ENCODE data around the gene DLG4. TPM values are rescaled to one million over a fixed set of nuclear protein-coding genes. Genes with fewer than 3 reads are reported as not detected.

Gene DLG4
- total and polyA plus RNA-seq, 2 experiments from 2014 or later = 2.9 to 10.7 TPM

- DNase-seq (ENCODE audit: low spot score) = peak; percentile 35
- peak overlapping the region; percentile 91 for H3K4me3 ChIP-seq
- TF ChIP-seq EZH2phosphoT487 (IDR thresholded peaks at IDR 0.05; ENCODE audit: low read depth, severe bottlenecking, unreplicated experiment) (no peak), EZH2 (IDR thresholded peaks at IDR 0.05; ENCODE audit: borderline replicate concordance) (no peak), CTCF (IDR thresholded peaks at IDR 0.05; ENCODE audit: poor library complexity) (no peak)
- no peaks in the 10 kb centered on the region for H3K9me2 ChIP-seq (replicated peaks; ENCODE audit: insufficient read depth)
- peak overlapping the region; percentile 92 for H3K4me2 ChIP-seq
- H3K4me1 ChIP-seq (ENCODE audit: insufficient read depth) = peaks cover 15% of the 10 kb centered on the region
- H4K20me1 ChIP-seq (ENCODE audit: insufficient read depth, poor library complexity, severe bottlenecking) = peaks cover 7% of the 10 kb centered on the region
- no peaks in the 10 kb centered on the region for H3K9me3 ChIP-seq (ENCODE audit: low read depth)
- H3K27me3 ChIP-seq = no peaks in the 10 kb centered on the region
- no peaks in the 10 kb centered on the region for H3K36me3 ChIP-seq (replicated peaks; ENCODE audit: insufficient read depth, low read depth)
- H2AFZ ChIP-seq = peak overlapping the region; percentile 94
- peaks cover 87% of the 10 kb centered on the region for H3K79me2 ChIP-seq
- under 1% methylated on average over 26 of the region's 55 CpGs for WGBS (ENCODE audit: low lambda C conversion rate, missing lambda C conversion rate)
- H3K27ac ChIP-seq = peak overlapping the region; percentile 94
These were observed 31.3 kb upstream of the DLG4 start for GRCh38 chr17:7250695-7251627.

- Histone ChIP-seq H3K9me3 (ENCODE audit: low read depth) (no peaks in the 10 kb centered on the region), H4K20me1 (ENCODE audit: insufficient read depth, poor library complexity, severe bottlenecking) (peaks cover 7% of the 10 kb centered on the region), H3K9me2 (replicated peaks; ENCODE audit: insufficient read depth) (no peaks in the 10 kb centered on the region), H3K36me3 (replicated peaks; ENCODE audit: insufficient read depth, low read depth) (no peaks in the 10 kb centered on the region), H3K27ac (peak overlapping the region; percentile 94), H3K4me1 (ENCODE audit: insufficient read depth) (peaks cover 15% of the 10 kb centered on the region), H3K79me2 (peaks cover 82% of the 10 kb centered on the region), H3K4me2 (peak overlapping the region; percentile 92), H2AFZ (no peak overlapping the region), H3K27me3 (no peaks in the 10 kb centered on the region), H3K4me3 (peak overlapping the region; percentile 91)
- no peak for DNase-seq (ENCODE audit: low spot score)
- TF ChIP-seq CTCF (IDR thresholded peaks at IDR 0.05; ENCODE audit: poor library complexity) (no peak), EZH2phosphoT487 (IDR thresholded peaks at IDR 0.05; ENCODE audit: low read depth, severe bottlenecking, unreplicated experiment) (no peak), EZH2 (IDR thresholded peaks at IDR 0.05; ENCODE audit: borderline replicate concordance) (no peak)
- WGBS (ENCODE audit: low lambda C conversion rate, missing lambda C conversion rate) = 96% methylated on average over 7 of the region's 7 CpGs
These were observed 30.2 kb upstream of the DLG4 start for GRCh38 chr17:7249830-7250229.

- Histone ChIP-seq H3K27ac (no peak overlapping the region), H3K4me1 (ENCODE audit: insufficient read depth) (peaks cover 15% of the 10 kb centered on the region), H3K4me2 (peak overlapping the region; percentile 92), H3K27me3 (no peaks in the 10 kb centered on the region), H3K9me3 (ENCODE audit: low read depth) (no peaks in the 10 kb centered on the region), H3K36me3 (replicated peaks; ENCODE audit: insufficient read depth, low read depth) (no peaks in the 10 kb centered on the region), H4K20me1 (ENCODE audit: insufficient read depth, poor library complexity, severe bottlenecking) (peaks cover 7% of the 10 kb centered on the region), H2AFZ (no peak overlapping the region), H3K4me3 (no peak overlapping the region), H3K79me2 (peaks cover 76% of the 10 kb centered on the region), H3K9me2 (replicated peaks; ENCODE audit: insufficient read depth) (no peaks in the 10 kb centered on the region)
- 94% methylated on average over 6 of the region's 6 CpGs for WGBS (ENCODE audit: low lambda C conversion rate, missing lambda C conversion rate)
- no peak for DNase-seq (ENCODE audit: low spot score)
- TF ChIP-seq CTCF (IDR thresholded peaks at IDR 0.05; ENCODE audit: poor library complexity) (no peak), EZH2phosphoT487 (IDR thresholded peaks at IDR 0.05; ENCODE audit: low read depth, severe bottlenecking, unreplicated experiment) (no peak), EZH2 (IDR thresholded peaks at IDR 0.05; ENCODE audit: borderline replicate concordance) (no peak)
These were observed 29.6 kb upstream of the DLG4 start for GRCh38 chr17:7249214-7249613.

All from hepatocyte (in vitro differentiated cells).